GM23248 (cell line): ENCODE measurements around the gene NRCAM. TPM values are rescaled to one million over a fixed set of nuclear protein-coding genes. Genes with fewer than 3 reads are reported as not detected.

ENCODE experiments used
- DNase-seq: peaks from one replicate; pipeline ENCODE4 v3.0.0-alpha.2; 2015
- H2AFZ ChIP-seq: fragments of 200-600 bp; sonication (generic); 2 replicates; pipeline ENCODE4 v1.6.1; 2016; ENCODE audit warnings: antibody characterized with exemption
- H3F3A ChIP-seq: fragments of 200-600 bp; sonication (generic); 2 replicates; pipeline ENCODE4 v1.6.1; 2016; ENCODE audit warnings: mild to moderate bottlenecking, antibody characterized with exemption, mixed run types; ENCODE audit not compliant: insufficient read depth
- H3K27ac ChIP-seq: fragments of 200-600 bp; sonication (generic); 2 replicates; pipeline ENCODE4 v1.5.1; 2016; ENCODE audit warnings: mild to moderate bottlenecking
- H3K27me3 ChIP-seq: fragments of 200-600 bp; sonication (generic); replicated peaks from 2 replicates; pipeline ENCODE4 v1.6.1; 2016; ENCODE audit warnings: mild to moderate bottlenecking; ENCODE audit not compliant: insufficient read depth
- H3K36me3 ChIP-seq: fragments of 200-600 bp; sonication (generic); 2 replicates; pipeline ENCODE4 v1.6.1; 2016; ENCODE audit warnings: low read depth, mild to moderate bottlenecking
- H3K4me1 ChIP-seq: fragments of 200-600 bp; sonication (generic); 2 replicates; pipeline ENCODE4 v1.6.1; 2016; ENCODE audit warnings: mild to moderate bottlenecking; ENCODE audit not compliant: insufficient read depth
- H3K4me2 ChIP-seq: fragments of 200-600 bp; sonication (generic); one replicate; pipeline ENCODE4 v1.6.1; 2016; ENCODE audit warnings: mild to moderate bottlenecking; ENCODE audit not compliant: unreplicated experiment
- H3K4me3 ChIP-seq: fragments of 200-600 bp; sonication (generic); 2 replicates; pipeline ENCODE4 v1.5.1; 2016; ENCODE audit warnings: mild to moderate bottlenecking
- H3K79me2 ChIP-seq: fragments of 200-600 bp; sonication (generic); 2 replicates; pipeline ENCODE4 v1.6.1; 2016; ENCODE audit warnings: mild to moderate bottlenecking; ENCODE audit not compliant: insufficient read depth
- H3K9ac ChIP-seq: fragments of 200-600 bp; sonication (generic); 2 replicates; pipeline ENCODE4 v1.6.1; 2016; ENCODE audit warnings: mild to moderate bottlenecking
- H3K9me2 ChIP-seq: fragments of 200-600 bp; sonication (generic); 2 replicates; pipeline ENCODE4 v1.6.1; 2016; ENCODE audit warnings: mixed run types, mild to moderate bottlenecking, moderate library complexity; ENCODE audit not compliant: insufficient read depth
- H3K9me3 ChIP-seq: fragments of 200-600 bp; sonication (generic); one replicate; pipeline ENCODE4 v1.6.1; 2017; ENCODE audit warnings: low read depth
- H4K20me1 ChIP-seq: fragments of 200-600 bp; sonication (generic); 2 replicates; pipeline ENCODE4 v1.6.0; 2016; ENCODE audit not compliant: insufficient read depth
- EZH2 ChIP-seq: fragments of 200-600 bp; sonication (generic); IDR thresholded peaks from 2 replicates; pipeline ENCODE4 v1.6.1; 2018; ENCODE audit warnings: antibody characterized with exemption, mild to moderate bottlenecking; ENCODE audit not compliant: insufficient read depth, poor library complexity, severe bottlenecking
- EZH2phosphoT487 ChIP-seq: fragments of 200-600 bp; sonication (generic); IDR thresholded peaks from 2 replicates; pipeline ENCODE4 v1.6.1; 2018; ENCODE audit warnings: antibody characterized with exemption, moderate library complexity, mild to moderate bottlenecking, low read depth; ENCODE audit not compliant: insufficient read depth
- WGBS, 2 experiments: methylation state at CpG; one replicate each; pipeline ENCODE4 v1.1.6; 2015 to 2017; ENCODE audit warnings: low lambda C conversion rate in 2 of 2, low coverage in 1 of 2; ENCODE audit errors: missing lambda C conversion rate in 2 of 2; 5-methylcytosine and 5-hydroxymethylcytosine counted together
- in situ Hi-C: fragments of 300-500 bp; cut with MboI; formaldehyde crosslinking; loops from 2 replicates; pipeline ENCODE4 v1.15.0; 2020
- polyA plus RNA-seq: library from polyadenylated mRNA; unstranded; fragments of >200 nt; fragmentation: Nextera tagmentation; extraction: Ambion mirVana; gene quantifications from 2 replicates; pipeline ENCODE4 v1.2.1, GENCODE V29; 2016
- total RNA-seq: library from RNA; depleted of rRNA; stranded (reverse); fragments of >200 nt; shearing (Covaris generic); gene quantifications from 2 replicates; pipeline ENCODE4 v1.2.3, GENCODE V29; 2014

The NRCAM gene
- total and polyA plus RNA-seq, 2 experiments from 2014 or later = 5.1 to 7.0 TPM

DNA sequence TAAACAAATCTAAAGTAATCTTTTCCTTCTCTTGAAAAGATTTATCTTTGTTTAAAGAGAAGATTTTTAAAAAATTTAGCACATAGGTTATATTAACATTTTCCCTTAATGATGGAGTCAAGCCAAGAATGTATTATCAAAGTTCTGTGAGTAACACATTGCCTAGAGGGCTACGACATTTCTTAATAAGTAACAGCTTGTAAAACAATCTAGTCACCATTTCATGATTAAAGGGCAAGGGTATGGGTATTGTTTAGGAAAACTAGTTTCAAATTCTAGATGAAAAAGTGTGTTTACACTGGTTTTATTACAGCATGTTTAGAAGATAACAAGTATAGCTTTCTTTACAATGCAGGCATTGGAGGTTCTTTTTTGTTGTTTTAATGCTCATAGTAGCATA is 297.5 kb downstream of the NRCAM start:
- H3K9me3 ChIP-seq = no peaks in the 10 kb centered on the region
- DNase-seq = peak; percentile 57
- in situ Hi-C loops = no loop called here
- H3K4me1 ChIP-seq = peaks cover 19% of the 10 kb centered on the region
- H3K27ac ChIP-seq = no peak overlapping the region
- no peaks in the 10 kb centered on the region for H3K9me2 ChIP-seq
- no peak overlapping the region for H3K4me3 ChIP-seq
- H3F3A ChIP-seq = no peaks in the 10 kb centered on the region
- no peaks in the 10 kb centered on the region for H3K36me3 ChIP-seq
- TF ChIP-seq EZH2 (no peak), EZH2phosphoT487 (no peak)
- no peak overlapping the region for H3K9ac ChIP-seq
- H3K4me2 ChIP-seq = no peak overlapping the region
- no peaks in the 10 kb centered on the region for H3K27me3 ChIP-seq
- WGBS, 2 experiments = 11 to 15% methylated on average over 1 of the region's 1 CpG
- H2AFZ ChIP-seq = no peak overlapping the region
- H3K79me2 ChIP-seq = no peaks in the 10 kb centered on the region
- no peaks in the 10 kb centered on the region; the same call in 1 of the 2 replicates for H4K20me1 ChIP-seq

GRCh38 chr7:108157606-108158335 is 298.5 kb downstream of the NRCAM start:
- Histone ChIP-seq H3K9me3 (no peaks in the 10 kb centered on the region), H4K20me1 (no peaks in the 10 kb centered on the region; the same call in 1 of the 2 replicates), H3K9me2 (no peaks in the 10 kb centered on the region), H3K4me2 (peak overlapping the region; percentile 16), H3K27ac (peak overlapping the region; percentile 51; the same call in 1 of the 2 replicates), H3K36me3 (no peaks in the 10 kb centered on the region), H3F3A (no peaks in the 10 kb centered on the region), H3K27me3 (no peaks in the 10 kb centered on the region), H3K9ac (no peak overlapping the region), H3K4me3 (no peak overlapping the region), H3K79me2 (no peaks in the 10 kb centered on the region), H2AFZ (peak overlapping the region; percentile 45; the same call in 1 of the 2 replicates), H3K4me1 (peaks cover 19% of the 10 kb centered on the region)
- WGBS, 2 experiments = 91 to 94% methylated on average over 4 of the region's 4 CpGs
- DNase-seq = no peak
- TF ChIP-seq EZH2 = no peak
- no peak for TF ChIP-seq EZH2phosphoT487
- in situ Hi-C loops = no loop called here

DNA sequence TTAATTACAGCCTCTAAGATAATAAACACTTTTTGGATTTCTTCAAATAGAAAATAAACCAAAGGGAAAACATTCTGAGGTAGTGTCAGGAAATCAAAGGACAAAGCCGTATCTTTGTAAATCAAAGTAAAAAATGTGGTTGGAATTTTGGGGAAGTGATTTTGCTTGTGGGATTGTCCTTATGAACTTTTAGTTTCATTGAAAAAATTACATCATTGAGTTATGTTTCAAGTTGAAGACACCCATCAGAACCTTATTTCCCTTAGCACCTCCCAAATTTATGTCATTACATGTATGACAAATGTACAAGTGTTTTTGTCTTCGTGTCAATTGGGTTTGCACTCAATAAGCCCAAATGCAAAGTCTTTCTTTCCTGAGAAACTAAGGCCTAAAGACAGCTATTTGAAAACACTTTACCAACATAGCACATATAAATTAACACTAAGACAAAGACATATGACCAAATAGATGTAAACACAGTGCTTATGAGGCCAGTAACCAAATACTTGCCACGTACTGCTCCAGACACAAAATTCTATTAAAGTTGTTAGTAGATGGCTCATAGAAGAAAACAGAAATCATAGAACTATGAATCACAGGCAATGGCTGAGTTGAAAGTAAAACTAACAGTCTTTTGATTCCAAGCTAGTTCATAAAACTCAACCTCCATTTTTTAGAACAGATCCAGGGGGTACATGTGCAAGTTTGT is 299.2 kb downstream of the NRCAM start:
- TF ChIP-seq EZH2phosphoT487 (no peak), EZH2 (no peak)
- Histone ChIP-seq H3F3A (no peaks in the 10 kb centered on the region), H3K27ac (peak overlapping the region; percentile 51), H3K9me2 (no peaks in the 10 kb centered on the region), H3K79me2 (no peaks in the 10 kb centered on the region), H2AFZ (peak overlapping the region; percentile 45; the same call in 1 of the 2 replicates), H3K4me2 (peak overlapping the region; percentile 16), H3K4me1 (peaks cover 19% of the 10 kb centered on the region), H3K27me3 (no peaks in the 10 kb centered on the region), H3K9me3 (no peaks in the 10 kb centered on the region), H3K9ac (no peak overlapping the region), H4K20me1 (no peaks in the 10 kb centered on the region; the same call in 1 of the 2 replicates), H3K36me3 (no peaks in the 10 kb centered on the region), H3K4me3 (no peak overlapping the region)
- in situ Hi-C loops = no loop called here
- DNase-seq = peak; percentile 58
- WGBS, 2 experiments = 55 to 60% methylated on average over 3 of the region's 3 CpGs

DNA sequence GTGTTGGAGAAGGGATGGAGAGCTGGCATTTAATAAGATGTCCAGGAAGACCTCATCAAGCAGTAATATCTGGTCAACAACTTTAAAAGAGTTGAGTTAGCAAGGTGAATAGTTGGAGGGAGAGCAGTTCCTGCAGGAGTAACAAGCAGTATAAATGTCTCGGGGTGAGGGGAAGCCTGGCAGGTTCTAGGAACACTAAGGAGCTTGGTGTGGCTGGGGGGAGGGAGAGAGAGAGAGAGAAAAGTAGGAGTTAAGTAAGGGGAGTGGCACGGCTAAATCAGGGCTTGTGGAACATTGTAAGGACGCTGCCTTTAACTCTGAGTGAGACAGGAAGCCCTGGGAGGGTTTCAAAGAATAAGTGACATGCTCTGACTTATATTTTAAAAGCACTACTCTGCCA is 304.0 kb downstream of the NRCAM start:
- 33 to 37% methylated on average over 3 of the region's 3 CpGs for WGBS, 2 experiments
- no peak for DNase-seq
- TF ChIP-seq EZH2phosphoT487 (no peak), EZH2 (no peak)

More for the DNA sequence above, 304.0 kb downstream of the NRCAM start:
- no peaks in the 10 kb centered on the region for H3K9me2 ChIP-seq
- no peaks in the 10 kb centered on the region for H3K27me3 ChIP-seq
- no peaks in the 10 kb centered on the region for H3K9me3 ChIP-seq
- H3K4me1 ChIP-seq = no peaks in the 10 kb centered on the region
- H3K9ac ChIP-seq = no peak overlapping the region
- in situ Hi-C loops = no loop called here
- no peaks in the 10 kb centered on the region; the same call in 1 of the 2 replicates for H4K20me1 ChIP-seq
- H3K4me3 ChIP-seq = no peak overlapping the region
- H3K4me2 ChIP-seq = no peak overlapping the region
- H3F3A ChIP-seq = no peaks in the 10 kb centered on the region
- no peak overlapping the region for H2AFZ ChIP-seq
- no peak overlapping the region for H3K27ac ChIP-seq
- H3K36me3 ChIP-seq = no peaks in the 10 kb centered on the region
- H3K79me2 ChIP-seq = no peaks in the 10 kb centered on the region
